ENCODE results near the gene CNTNAP1. TPM values are rescaled to one million over a fixed set of nuclear protein-coding genes. Genes with fewer than 3 reads are reported as not detected.

CNTNAP1 gene
- total RNA-seq, 1 donor from 2014 or later, result 2.3 TPM

GRCh38 chr17:42708588-42708987, 26.3 kb downstream of the CNTNAP1 start:
- no peak for DNase-seq (ENCODE audit: low spot score, unreplicated experiment)
- Mint-ChIP-seq H3K36me3 (ENCODE audit: insufficient read depth) (peaks cover 24% of the 10 kb centered on the region), H3K27me3 (no peaks in the 10 kb centered on the region), H3K4me1 (ENCODE audit: low read depth) (no peaks in the 10 kb centered on the region), H3K27ac (no peak overlapping the region), H3K4me3 (ENCODE audit: low read depth) (no peak overlapping the region), H3K9me3 (ENCODE audit: low read depth) (no peaks in the 10 kb centered on the region)
- no peak for TF ChIP-seq CTCF (IDR thresholded peaks at IDR 0.05; ENCODE audit: unreplicated experiment)

GRCh38 chr17:42709561-42709960, 27.2 kb downstream of the CNTNAP1 start:
- Mint-ChIP-seq H3K4me3 (ENCODE audit: low read depth) (no peak overlapping the region), H3K4me1 (ENCODE audit: low read depth) (no peaks in the 10 kb centered on the region), H3K9me3 (ENCODE audit: low read depth) (no peaks in the 10 kb centered on the region), H3K27ac (no peak overlapping the region), H3K27me3 (no peaks in the 10 kb centered on the region), H3K36me3 (ENCODE audit: insufficient read depth) (peaks cover 20% of the 10 kb centered on the region)
- no peak for TF ChIP-seq CTCF (IDR thresholded peaks at IDR 0.05; ENCODE audit: unreplicated experiment)
- DNase-seq (ENCODE audit: low spot score, unreplicated experiment), result no peak

GRCh38 chr17:42720996-42721583, 38.8 kb downstream of the CNTNAP1 start:
- Mint-ChIP-seq H3K27ac (no peak overlapping the region), H3K27me3 (no peaks in the 10 kb centered on the region), H3K36me3 (ENCODE audit: insufficient read depth) (peaks cover 30% of the 10 kb centered on the region), H3K9me3 (ENCODE audit: low read depth) (no peaks in the 10 kb centered on the region), H3K4me3 (ENCODE audit: low read depth) (no peak overlapping the region), H3K4me1 (ENCODE audit: low read depth) (no peaks in the 10 kb centered on the region)
- DNase-seq (ENCODE audit: low spot score, unreplicated experiment), result no peak
- peak; percentile 80 for TF ChIP-seq CTCF (IDR thresholded peaks at IDR 0.05; ENCODE audit: unreplicated experiment)

- TF ChIP-seq CTCF (IDR thresholded peaks at IDR 0.05; ENCODE audit: unreplicated experiment), result no peak
- DNase-seq (ENCODE audit: low spot score, unreplicated experiment), result no peak
- no peaks in the 10 kb centered on the region for H3K27me3 Mint-ChIP-seq
- H3K27ac Mint-ChIP-seq, result no peak overlapping the region
- no peaks in the 10 kb centered on the region for H3K9me3 Mint-ChIP-seq (ENCODE audit: low read depth)
- H3K4me3 Mint-ChIP-seq (ENCODE audit: low read depth), result no peak overlapping the region
- H3K4me1 Mint-ChIP-seq (ENCODE audit: low read depth), result no peaks in the 10 kb centered on the region
- peaks cover 20% of the 10 kb centered on the region for H3K36me3 Mint-ChIP-seq (ENCODE audit: insufficient read depth)
These were observed 41.3 kb downstream of the CNTNAP1 start for GRCh38 chr17:42723636-42724035.

GRCh38 chr17:42725143-42725542, 42.8 kb downstream of the CNTNAP1 start:
- Mint-ChIP-seq H3K27ac (no peak overlapping the region), H3K4me3 (ENCODE audit: low read depth) (no peak overlapping the region), H3K4me1 (ENCODE audit: low read depth) (no peaks in the 10 kb centered on the region)

More at GRCh38 chr17:42725143-42725542, 42.8 kb downstream of the CNTNAP1 start:
- H3K36me3 Mint-ChIP-seq (ENCODE audit: insufficient read depth), result peaks cover 21% of the 10 kb centered on the region
- no peak for DNase-seq (ENCODE audit: low spot score, unreplicated experiment)
- H3K9me3 Mint-ChIP-seq (ENCODE audit: low read depth), result no peaks in the 10 kb centered on the region
- no peak for TF ChIP-seq CTCF (IDR thresholded peaks at IDR 0.05; ENCODE audit: unreplicated experiment)
- no peaks in the 10 kb centered on the region for H3K27me3 Mint-ChIP-seq

Data from progenitor cell of endocrine pancreas (in vitro differentiated cells).